ENCODE results near the gene ZNF23. TPM values are rescaled to one million over a fixed set of nuclear protein-coding genes. Genes with fewer than 3 reads are reported as not detected.

The ZNF23 gene
- total RNA-seq, 1 experiment from 2014 or later: 11.1 TPM

- peak overlapping the region; percentile 76 for H3K9ac ChIP-seq (ENCODE audit: low read length)
- H3K9me3 ChIP-seq (ENCODE audit: control insufficient read depth in 1 of 2, insufficient read depth in 1 of 2, low read depth in 1 of 2, low read length in 2 of 2): no peaks in the 10 kb centered on the region
- RAD21 ChIA-PET (ENCODE audit: low non-redundant PET in 1 of 2, low total read pairs in 2 of 2, uncharacterized antibody in 2 of 2, unreplicated experiment in 2 of 2): no interaction called here
- H3K36me3 ChIP-seq (ENCODE audit: control insufficient read depth in 1 of 2, insufficient read depth in 2 of 2, low read length in 2 of 2): no peaks in the 10 kb centered on the region
- peak overlapping the region; percentile 88 for H2AFZ ChIP-seq (ENCODE audit: low read depth, low read length, poor library complexity, severe bottlenecking)
- H3K4me1 ChIP-seq (ENCODE audit: control insufficient read depth in 1 of 2, insufficient read depth in 2 of 2, low read length in 2 of 2): peaks cover 4 to 13% of the 10 kb centered on the region in 2 experiments; a peak in 3 of 4 replicates
- peak overlapping the region; percentile 77 for H3K27ac ChIP-seq (ENCODE audit: low read depth, low read length)
- BruUV-seq (replicated peaks): TSS peak; percentile 90
- no peaks in the 10 kb centered on the region for H3K27me3 ChIP-seq (ENCODE audit: insufficient read depth, low read length)
- ATAC-seq (peak; percentile 92), DNase-seq (ENCODE audit: low read depth, low spot score) (peak; percentile 93)
- no peaks in the 10 kb centered on the region for H4K20me1 ChIP-seq (ENCODE audit: insufficient read depth)
- intact Hi-C loops (cut with micrococcal nuclease): loop anchor here (1.0 kb wide), 1 partner anchor 22 kb away; the partner anchor contains the start of gene ZNF23
- CTCF ChIA-PET: interaction anchor here (1.1 kb wide), 2 partner anchors 15 to 71 kb away, joined by 4 to 5 read pairs; no protein-coding TSS in a partner anchor
- no peaks in the 10 kb centered on the region for H3K9me2 ChIP-seq (ENCODE audit: insufficient read depth)
- H3K79me2 ChIP-seq (ENCODE audit: insufficient read depth, low read length): no peaks in the 10 kb centered on the region
- POLR2A ChIA-PET: interaction anchor here (0.7 to 1.6 kb wide), 5 partner anchors 9 to 705 kb away, joined by 3 to 11 read pairs (median 4); partner anchors contain the start of gene ZNF23
- peak overlapping the region; percentile 71 to 75 for H3K4me3 ChIP-seq (replicated peaks in 1 of 2; ENCODE audit: low read depth in 1 of 2, low read length in 2 of 2)
- peak overlapping the region; percentile 82 for H3K4me2 ChIP-seq (ENCODE audit: low read length)
- TF ChIP-seq ZFX (IDR thresholded peaks at IDR 0.05) (no peak; the same call in 1 of the 2 replicates), JUND (IDR thresholded peaks at IDR 0.05) (no peak), SRF (IDR thresholded peaks at IDR 0.05; ENCODE audit: low read depth) (no peak), MAX (IDR thresholded peaks at IDR 0.05) (peak; percentile 48), CTCF (IDR thresholded peaks at IDR 0.05 in 2 of 3, conservative IDR thresholded peaks at IDR 0.05 in 1 of 3; ENCODE audit: borderline replicate concordance in 1 of 3, insufficient read depth in 1 of 3, low read depth in 2 of 3, low read length in 2 of 3) (no peak), SIN3A (IDR thresholded peaks at IDR 0.05; ENCODE audit: low read depth) (peak; percentile 85), TCF7L2 (IDR thresholded peaks at IDR 0.05; ENCODE audit: borderline replicate concordance, extremely low read depth, insufficient read depth, insufficient read length) (peak; percentile 39), CEBPB (IDR thresholded peaks at IDR 0.05; ENCODE audit: low read depth) (no peak), SP1 (IDR thresholded peaks at IDR 0.05; ENCODE audit: low read depth) (peak; percentile 44; the same call in 1 of the 2 replicates), FOSL1 (IDR thresholded peaks at IDR 0.05; ENCODE audit: low read depth) (no peak), RAD21 (IDR thresholded peaks at IDR 0.05; ENCODE audit: low read depth) (no peak; the same call in 1 of the 2 replicates), POLR2A (IDR thresholded peaks at IDR 0.05; ENCODE audit: borderline replicate concordance, extremely low read depth, insufficient read depth, insufficient read length) (peak; percentile 81), POLR2AphosphoS5 (IDR thresholded peaks at IDR 0.05; ENCODE audit: low read depth, low read length) (peak; percentile 87), ELF1 (IDR thresholded peaks at IDR 0.05; ENCODE audit: borderline replicate concordance, low read depth) (no peak; the same call in 1 of the 2 replicates), EGR1 (IDR thresholded peaks at IDR 0.05; ENCODE audit: low read depth) (no peak), EZH2 (IDR thresholded peaks at IDR 0.05) (no peak), ZNF274 (IDR thresholded peaks at IDR 0.05; ENCODE audit: low read depth, low read length) (no peak), CBX3 (IDR thresholded peaks at IDR 0.05; ENCODE audit: low read depth) (peak; percentile 86)
- TF ChIP-seq, protein P1, sequence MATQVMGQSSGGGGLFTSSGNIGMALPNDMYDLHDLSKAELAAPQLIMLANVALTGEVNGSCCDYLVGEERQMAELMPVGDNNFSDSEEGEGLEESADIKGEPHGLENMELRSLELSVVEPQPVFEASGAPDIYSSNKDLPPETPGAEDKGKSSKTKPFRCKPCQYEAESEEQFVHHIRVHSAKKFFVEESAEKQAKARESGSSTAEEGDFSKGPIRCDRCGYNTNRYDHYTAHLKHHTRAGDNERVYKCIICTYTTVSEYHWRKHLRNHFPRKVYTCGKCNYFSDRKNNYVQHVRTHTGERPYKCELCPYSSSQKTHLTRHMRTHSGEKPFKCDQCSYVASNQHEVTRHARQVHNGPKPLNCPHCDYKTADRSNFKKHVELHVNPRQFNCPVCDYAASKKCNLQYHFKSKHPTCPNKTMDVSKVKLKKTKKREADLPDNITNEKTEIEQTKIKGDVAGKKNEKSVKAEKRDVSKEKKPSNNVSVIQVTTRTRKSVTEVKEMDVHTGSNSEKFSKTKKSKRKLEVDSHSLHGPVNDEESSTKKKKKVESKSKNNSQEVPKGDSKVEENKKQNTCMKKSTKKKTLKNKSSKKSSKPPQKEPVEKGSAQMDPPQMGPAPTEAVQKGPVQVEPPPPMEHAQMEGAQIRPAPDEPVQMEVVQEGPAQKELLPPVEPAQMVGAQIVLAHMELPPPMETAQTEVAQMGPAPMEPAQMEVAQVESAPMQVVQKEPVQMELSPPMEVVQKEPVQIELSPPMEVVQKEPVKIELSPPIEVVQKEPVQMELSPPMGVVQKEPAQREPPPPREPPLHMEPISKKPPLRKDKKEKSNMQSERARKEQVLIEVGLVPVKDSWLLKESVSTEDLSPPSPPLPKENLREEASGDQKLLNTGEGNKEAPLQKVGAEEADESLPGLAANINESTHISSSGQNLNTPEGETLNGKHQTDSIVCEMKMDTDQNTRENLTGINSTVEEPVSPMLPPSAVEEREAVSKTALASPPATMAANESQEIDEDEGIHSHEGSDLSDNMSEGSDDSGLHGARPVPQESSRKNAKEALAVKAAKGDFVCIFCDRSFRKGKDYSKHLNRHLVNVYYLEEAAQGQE (IDR thresholded peaks at IDR 0.05; ENCODE audit: low read depth): no peak
- TF ChIP-seq, protein P2, sequence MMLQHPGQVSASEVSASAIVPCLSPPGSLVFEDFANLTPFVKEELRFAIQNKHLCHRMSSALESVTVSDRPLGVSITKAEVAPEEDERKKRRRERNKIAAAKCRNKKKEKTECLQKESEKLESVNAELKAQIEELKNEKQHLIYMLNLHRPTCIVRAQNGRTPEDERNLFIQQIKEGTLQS (IDR thresholded peaks at IDR 0.05): no peak
Measured at GRCh38 chr16:71484006-71484893, 22.2 kb upstream of the ZNF23 start.

Data from HCT116 (cell line).